ENCODE data around the gene AFDN.

Gene AFDN

GRCh38 chr6:167796192-167796981 is 30.3 kb upstream of the AFDN start:
- peak; percentile 13 for DNase-seq

DNA sequence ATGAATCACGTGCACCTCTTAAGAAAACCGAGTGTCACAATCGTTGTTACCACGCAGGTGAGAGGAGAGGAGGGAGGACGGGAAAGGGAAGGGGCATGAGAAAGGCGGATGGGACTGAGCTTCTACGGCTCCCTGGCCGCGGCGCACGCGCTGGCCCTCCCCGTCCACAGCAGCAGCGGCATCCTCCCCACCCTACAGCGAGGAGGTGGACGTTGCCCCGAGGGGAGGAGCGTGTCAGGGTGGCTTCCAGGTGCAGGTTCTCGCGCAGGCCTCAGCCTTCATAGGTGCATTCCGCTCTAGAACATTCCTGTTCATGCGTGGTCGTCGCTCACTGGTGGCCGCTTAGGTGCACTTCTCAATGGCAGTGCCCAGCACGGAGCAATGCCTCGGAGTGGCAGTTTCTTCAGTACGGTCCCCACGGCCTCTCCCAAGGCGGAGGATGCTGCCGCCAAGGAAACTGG is 29.7 kb upstream of the AFDN start:
- no peak for DNase-seq

- DNase-seq: no peak
These were observed 29.0 kb upstream of the AFDN start for GRCh38 chr6:167797476-167798265.

DNA sequence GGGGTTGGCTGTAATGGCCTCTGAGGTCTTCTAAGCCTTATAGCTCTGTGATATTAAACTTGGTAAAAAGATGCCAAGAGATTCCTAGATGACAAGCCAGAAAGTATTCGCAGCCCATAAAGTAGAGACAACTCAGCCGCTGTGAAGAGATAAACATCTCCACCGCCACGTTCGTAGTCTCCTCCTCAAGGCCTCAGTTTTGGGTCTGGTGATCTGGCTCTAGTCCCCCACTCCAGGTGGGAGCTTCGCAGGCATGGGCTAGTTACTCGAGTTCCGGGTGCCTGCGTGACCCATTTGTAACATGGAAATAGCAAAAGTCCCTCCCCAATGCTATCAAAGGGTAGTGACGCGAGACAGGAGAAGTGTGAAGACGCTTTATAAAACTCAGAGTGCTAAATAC is 28.3 kb upstream of the AFDN start:
- DNase-seq: no peak

- peak; percentile 98 for DNase-seq
These were observed 27.5 kb upstream of the AFDN start for GRCh38 chr6:167799033-167799821.

DNA sequence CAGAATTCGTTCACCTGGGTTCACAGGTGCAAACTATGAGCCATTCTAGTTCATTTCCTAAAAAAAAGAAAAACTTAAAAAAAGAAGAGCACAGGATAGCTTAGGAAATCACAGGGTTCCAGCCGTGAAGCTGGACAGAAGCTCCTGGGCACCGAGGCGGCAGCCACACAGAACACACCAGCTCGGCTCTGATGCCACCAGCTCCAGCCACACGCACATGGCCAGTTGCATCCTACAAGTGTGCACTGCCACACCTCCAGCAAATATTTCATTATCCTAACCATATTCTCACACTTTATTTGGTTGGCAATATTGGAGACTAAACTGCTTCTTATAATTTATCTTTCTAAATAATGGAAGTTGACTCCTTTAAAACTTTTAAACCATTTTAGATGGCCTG is 26.2 kb upstream of the AFDN start:
- no peak for DNase-seq

DNA sequence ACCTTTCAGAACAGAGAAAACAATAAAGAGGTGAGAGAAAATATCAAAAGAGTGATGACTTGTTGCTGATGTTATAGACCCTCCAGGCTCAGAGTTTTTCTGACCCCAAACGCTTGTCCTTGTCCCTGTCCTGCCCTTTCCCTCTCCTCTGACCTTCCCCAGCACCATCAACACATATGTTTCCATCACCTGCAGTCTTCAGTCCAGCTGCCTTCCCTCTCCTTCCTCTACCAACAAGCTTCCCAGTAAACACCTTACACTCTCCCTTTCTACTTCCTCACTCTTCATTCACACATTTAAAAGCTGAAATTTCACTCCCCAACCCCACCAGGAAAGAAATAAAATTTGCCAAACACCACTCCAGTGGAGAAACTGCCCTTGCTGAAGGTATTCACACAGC is 25.4 kb upstream of the AFDN start:
- no peak for DNase-seq

DNA sequence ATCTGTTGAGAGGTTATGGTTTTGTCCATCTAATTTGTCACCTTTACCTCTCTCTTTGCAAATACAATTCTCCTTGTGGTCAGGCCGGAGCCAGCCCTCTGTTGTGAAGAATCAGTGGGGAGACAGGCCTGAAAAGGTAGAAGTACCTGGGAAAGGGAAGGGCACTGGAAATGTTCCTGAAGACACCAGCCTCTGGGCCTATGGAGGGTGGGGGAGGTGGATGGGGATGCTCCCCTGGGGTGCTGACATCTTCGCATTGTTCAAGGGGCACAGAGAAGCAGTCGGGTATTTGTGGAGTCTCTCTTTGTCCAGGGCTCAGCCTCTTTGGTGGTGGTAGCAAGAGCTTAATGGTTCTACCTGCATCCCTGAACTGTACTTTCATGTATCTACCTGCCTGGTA is 24.4 kb upstream of the AFDN start:
- no peak for DNase-seq

GRCh38 chr6:167803816-167804215 is 22.9 kb upstream of the AFDN start:
- DNase-seq: no peak

DNA sequence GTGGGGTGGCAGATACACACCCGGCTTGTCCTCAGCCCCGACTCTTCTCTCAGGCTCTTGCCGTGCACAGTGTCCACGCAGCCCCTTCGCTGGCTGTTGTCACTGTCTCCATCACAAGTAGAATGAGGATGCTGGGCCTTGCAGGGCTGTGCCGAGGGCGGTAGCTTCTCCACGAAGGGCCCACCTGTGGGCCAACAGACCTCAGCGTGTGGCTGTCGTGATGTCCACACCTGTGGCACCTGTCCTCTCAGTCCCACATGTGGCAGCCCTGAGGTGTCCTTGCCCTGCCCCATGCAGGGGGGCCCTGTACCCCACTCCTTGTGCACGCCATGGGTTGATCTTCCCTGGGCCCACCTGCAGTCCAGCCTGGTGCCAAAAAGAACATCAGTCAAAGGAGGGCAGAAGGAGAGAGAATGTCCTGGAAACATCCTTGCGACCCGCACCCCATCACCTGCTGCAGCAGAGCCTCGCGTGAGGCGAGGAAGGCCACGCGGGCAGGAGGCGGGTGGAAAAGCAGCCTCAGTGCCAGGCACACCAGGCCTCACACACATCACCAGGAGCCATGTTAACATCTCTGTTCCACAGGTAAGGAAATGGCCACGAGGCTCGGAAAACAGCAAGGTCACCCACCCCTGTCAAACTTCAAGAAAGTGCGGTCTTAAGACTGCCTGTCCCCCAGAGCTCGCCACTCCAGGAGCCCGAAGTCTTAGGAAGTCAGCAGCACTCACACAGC is 22.3 kb upstream of the AFDN start:
- no peak for DNase-seq

DNA sequence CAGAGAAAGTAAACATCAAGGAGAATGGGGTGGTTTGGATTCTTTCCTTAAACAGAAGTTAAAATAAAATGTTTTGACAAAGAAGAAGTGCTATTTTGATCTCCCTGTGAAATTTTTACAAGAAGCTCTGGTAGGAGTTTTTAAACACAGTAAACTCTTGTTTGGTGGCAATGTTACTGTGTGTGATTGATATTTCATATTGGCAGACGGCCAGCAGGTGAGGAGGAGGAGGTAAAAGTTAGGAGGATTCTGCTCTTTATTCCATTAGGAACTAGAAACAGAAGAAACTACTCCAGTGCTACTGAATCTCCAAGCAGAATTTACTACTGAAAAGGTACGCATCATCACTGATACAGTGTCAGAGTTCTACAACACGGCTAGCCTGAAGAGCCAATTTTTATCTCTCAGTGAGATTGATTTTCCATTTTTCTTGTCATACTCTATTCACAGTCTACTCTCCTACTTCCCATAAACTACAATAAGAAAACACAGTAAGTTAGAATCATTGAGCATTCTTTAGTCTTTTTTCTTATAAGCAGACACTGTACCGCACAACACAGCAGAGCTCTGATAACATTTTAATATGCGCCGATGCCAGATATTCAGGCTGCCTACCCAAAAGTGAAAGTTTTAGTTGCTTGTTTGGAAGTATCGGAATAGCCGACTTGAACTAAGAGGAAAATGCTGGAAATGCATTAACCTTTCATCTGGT is 21.2 kb upstream of the AFDN start:
- DNase-seq: no peak

GRCh38 chr6:167806061-167806700 is 20.5 kb upstream of the AFDN start:
- DNase-seq: no peak

- no peak for DNase-seq
These were observed 19.5 kb upstream of the AFDN start for GRCh38 chr6:167807200-167807599.

DNA sequence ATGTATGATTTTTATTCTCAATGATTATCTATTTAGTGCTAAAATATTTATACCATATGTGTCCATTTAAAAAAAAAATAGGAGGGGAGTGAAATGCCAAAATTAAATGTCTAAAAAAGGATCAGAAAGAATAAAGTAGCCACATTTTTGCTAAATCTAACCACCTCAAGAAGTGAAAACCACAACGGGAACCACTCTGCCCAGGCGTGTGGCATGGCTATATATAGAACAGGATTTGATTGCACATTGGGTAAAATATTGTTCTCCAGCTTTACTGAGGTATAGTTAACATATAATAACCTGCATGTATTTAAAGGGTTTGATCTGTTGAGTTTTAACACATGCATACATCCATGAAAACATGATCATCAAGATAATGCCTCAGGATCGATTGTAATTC is 19.0 kb upstream of the AFDN start:
- DNase-seq: no peak

- no peak for DNase-seq
These were observed 15.7 kb upstream of the AFDN start for GRCh38 chr6:167811040-167811439.

DNA sequence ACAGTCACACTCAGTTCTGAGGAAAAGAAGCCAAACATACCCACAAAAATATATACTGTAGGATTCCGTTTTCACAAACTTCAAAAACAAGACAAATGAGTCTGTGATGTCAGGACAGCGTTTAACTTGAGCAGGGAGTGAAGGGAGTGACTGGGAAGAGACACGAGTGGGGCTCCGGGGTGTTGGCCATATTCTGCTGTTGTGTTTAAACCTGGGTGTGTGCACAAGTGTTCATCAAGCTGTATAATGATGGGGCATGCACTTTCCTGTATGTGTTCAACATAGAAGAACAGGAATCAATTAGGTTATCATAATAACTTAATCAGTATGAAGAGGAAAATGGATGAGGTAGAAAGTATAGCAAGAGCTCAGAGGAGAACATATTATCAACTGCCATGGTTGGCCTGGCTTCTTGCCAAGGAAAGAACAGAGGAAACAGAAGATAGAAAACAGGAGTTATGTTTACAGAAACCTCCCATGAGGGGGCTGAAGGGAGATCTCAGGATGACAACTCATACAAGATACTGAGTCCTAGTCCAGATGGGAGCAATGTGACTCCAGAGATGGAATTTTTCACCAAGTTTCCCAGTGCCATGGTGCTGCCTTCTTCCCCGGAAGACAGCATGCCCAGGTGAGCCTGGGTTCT is 15.1 kb upstream of the AFDN start:
- no peak for DNase-seq

DNA sequence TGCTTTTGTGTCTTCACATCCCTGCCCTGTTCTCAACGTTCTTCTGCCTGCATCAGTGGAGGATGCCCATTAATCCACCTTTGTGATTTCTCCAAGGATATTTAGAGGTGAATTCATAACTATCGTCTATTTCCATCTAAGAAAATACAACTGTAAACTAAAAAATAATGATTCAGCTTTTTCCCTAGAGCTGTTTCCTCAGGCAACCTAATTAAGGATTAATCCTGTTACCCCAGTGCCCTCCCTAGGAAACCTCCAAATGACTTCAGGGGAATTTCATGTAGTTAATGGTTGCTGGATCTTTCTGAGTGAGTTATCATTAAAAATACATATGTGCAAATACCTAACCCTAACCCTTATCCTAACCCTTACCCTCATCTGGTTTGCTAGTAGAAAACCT is 14.6 kb upstream of the AFDN start:
- DNase-seq: no peak

DNA sequence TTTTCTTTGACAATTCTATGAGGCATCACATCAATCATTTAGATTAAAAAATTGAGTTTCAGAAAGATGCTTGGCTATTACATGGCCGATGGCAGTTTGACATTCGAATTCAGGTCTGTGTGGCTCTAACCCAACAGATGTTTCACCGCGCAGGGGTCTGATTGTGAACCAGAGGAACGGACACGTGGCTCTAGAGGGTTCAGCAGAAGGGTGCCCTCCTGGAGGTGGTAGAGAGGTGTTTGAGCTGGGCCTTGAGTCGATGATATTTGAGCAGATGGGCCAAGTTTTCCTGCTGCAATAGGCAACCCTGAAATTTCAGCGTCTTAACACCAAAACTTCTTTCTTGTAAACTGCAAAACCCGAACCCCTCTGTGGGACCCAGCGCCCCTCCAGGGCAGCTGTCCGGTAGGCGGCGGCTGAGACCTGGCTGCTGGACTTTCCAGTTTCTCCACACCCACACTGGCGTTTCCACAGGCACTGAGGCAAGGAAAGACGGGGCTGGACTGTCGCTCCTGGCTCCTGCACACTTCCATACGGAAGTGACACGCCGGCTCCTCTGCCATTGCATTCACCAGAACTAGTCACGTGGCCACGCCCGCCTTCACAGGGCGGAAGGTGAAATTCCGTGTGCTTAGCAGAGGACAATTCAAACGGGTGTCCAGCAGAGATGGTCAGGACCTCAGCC is 11.3 kb upstream of the AFDN start:
- no peak for DNase-seq

DNA sequence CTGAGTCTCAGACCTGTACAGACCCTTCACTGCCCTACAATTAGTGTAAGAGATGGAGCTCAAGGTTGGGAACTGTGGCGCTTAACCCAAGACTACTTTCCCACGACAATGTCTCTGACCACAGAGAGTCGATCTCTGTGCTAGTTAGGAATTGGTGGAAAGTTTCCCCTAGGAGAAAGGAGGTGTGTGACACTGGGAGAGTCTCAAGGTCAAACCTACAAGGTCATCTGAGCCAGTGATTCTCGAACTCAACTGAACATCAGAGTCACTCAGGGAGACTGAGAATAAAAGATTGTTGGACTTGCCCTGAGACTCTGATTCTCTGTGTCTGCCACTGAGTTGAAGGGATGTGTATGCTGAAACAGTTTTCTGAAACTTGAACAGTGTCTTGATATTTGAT is 9.7 kb upstream of the AFDN start:
- DNase-seq: no peak

GRCh38 chr6:167817729-167818128 is 9.0 kb upstream of the AFDN start:
- no peak for DNase-seq

- DNase-seq: no peak
These were observed 7.1 kb upstream of the AFDN start for GRCh38 chr6:167819576-167819975.
